Ramos (cell line): ENCODE measurements around the gene NBEA.
"Not testable (repeated sequence)": the region's sequence is repeated elsewhere in the genome, so short reads cannot be mapped to it uniquely, and the experiment has no call there.

Experiments
- in situ Hi-C: fragments of 300-500 bp; cut with MboI; formaldehyde crosslinking; loops from one replicate; pipeline ENCODE4 v1.14.3; 2022; ENCODE audit warnings: low sequenced_read_pairs; ENCODE audit not compliant: unreplicated experiment

NBEA gene

DNA sequence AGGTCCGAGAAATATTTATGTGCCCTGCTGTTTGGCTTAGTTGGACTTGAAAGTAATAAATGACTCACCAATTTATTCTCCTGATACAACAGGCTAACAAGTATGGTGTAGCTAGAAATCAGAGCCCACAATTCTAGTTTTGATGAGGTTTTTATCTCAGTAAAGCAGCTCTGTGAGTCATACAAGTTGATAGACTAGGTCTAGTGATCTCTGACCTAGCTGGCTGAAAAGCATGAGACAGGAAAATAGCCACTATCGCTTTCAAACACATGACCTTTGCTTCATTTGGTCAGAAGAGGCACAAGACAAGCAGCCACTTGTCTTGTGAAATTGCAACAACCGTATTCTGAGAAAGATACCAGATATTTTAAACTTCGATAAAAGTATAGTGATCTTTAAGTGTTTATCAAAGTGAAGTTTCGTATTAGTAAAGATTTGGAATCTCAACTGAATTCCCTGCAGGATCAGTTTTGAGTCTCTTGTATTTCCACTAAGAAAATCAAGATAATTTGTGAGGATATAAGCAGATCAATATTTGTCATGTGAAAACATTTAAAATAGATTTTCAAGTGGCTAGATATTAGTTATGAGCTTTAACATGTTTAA lies 407.7 kb downstream of the NBEA start:
- in situ Hi-C loops: no loop called here

DNA sequence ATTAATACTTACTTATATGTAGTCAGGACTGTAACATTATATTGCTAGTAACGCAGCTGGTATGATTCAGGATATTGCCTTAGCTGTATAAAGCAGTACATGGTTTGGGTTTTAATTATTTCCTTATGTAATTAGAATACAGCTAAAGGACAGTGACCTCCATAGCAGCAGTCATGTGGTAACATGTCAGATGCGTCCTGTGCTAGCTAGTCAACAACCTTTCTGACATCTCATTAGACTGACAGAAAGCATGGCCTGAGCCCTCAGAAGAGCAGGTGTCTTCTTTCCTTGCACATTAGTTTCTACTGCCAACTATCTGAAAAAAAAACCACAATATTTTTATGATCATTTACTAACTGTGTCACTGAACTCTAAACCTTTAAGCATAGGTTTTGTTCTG lies 412.2 kb downstream of the NBEA start:
- in situ Hi-C loops: no loop called here

DNA sequence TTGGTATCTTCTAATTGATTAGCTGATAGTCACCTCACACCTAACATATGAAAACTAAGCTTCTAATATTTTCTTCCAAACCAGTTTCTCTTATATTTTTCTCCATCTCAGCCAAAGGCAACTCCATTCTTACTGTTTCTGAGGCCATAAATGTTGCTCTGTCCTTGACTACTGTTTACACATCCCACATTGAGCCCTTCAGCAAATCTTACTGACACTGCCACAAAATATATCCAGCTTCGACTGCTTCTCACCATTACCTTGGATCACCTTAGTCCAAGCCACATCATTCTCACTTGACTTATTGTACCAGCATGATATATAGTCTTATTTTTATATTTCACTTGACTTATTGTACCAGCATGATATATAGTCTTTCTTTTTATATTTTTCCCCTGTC lies 412.8 kb downstream of the NBEA start:
- in situ Hi-C loops: no loop called here

DNA sequence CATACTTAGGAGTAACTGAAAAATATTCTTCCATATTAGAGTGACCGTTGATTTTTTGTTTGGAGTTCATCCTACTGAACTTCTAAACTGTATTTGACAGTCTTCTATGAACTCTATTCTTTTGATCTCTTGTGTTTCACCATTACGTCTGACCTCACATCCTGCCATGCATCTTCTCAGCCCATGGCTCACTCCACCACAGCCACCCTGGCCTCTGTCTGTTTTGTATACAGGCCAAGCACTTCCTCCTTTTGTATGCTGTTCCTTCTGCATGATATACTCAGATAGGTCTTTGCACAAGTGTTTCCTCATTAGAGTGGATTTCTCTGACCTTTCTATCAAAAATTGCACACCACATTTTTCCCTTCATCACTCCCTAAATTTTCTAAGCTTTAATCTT lies 414.5 kb downstream of the NBEA start:
- in situ Hi-C loops: no loop called here

DNA sequence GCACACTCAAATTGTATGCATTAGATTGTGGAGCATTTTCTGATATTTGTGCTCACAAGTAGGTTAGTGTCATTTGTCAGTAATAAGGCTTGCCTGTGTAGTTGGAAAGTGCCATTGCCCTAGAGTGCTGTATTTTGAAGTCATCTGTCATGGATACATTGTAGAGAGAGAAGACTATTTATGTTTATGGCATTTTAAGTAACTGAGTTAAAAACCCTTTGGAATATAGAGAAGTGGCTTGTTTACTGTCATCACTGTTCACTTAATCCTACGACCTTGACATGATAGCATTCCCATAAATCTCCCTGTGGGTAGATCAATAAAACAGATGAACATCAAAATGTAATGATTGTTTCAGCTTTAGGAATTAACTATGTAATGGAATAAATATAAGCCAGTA lies 423.8 kb downstream of the NBEA start:
- in situ Hi-C loops: no loop called here

DNA sequence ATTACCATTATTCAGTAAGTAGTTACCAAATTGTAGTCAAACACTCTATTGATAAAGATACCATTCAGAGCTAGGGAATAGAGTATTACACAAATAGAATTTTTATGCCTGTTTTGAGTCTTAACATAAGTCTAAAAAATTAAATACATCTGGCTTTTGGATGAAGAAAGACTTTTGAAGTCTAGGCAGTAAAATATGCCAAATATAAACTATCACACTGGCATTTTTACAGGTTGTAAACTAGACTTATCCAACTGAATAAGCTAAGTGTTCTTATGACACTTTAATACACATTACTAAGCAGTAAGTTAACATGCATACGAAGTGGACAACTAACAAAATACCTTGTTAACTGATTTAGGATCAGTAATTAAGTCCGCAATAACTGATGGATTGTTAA lies 425.5 kb downstream of the NBEA start:
- in situ Hi-C loops: no loop called here

DNA sequence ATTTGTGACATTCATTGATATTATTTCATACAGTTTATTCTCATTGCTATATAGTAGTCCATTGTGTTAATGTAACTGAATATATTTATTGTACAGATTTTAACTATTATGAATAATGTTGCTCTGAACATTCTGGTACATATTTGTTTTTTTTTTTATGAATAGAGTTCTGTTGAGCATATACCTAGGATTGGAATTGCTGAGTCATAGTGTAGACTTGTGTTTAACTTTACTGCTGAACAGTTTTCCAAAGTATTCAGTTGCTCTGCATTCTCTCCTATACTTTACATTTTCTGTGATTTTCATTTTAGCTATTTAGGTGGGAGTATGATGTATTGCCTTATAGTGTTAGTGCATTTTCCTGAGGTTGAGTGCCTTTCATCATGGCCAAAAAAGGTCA lies 436.9 kb downstream of the NBEA start:
- in situ Hi-C loops: no loop called here

DNA sequence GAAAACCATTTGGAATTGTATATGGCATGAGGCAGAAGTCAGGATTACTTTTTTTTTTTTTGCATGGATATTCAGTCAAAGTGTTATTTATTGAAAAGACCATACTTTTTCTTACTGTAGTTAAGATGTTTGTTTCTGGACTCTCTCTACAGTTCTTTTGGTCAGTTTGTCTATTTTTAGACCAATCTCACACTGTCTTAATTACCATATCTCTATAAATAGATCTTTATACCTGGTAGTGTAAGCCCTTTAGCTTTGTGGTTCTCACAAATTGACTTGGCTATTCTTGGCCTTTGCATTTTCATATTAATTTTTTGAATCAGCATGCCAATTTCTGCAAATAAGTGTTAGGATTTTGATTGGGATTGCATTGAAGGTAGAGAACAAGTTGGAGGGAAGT lies 437.6 kb downstream of the NBEA start:
- in situ Hi-C loops: no loop called here

DNA sequence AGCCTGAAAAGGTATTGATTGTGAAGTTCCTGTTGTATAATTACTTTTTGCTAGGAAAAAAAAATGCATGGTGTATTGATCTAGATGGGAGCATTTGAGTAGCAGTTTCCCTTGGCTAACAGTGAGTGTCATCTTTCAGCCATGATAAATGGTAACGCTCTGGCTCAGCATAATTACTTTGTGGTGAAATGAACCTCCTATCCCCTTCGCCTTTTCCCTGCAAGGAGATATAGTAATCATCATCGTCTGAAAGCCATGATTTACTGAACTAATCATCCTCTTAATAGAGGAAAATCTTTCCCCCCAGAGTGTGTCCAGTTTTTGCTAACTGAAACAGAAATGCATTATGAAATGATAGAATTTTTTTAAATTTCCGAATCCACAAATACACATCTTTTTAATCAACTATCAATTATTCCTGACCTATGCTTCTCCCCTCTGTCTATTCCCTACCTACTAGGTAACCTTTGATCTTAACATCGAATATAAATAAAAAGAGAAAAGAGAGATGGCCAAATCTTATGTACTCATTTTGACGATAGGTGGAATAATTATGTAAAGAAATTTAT lies 445.7 kb downstream of the NBEA start:
- in situ Hi-C loops: no loop called here

DNA sequence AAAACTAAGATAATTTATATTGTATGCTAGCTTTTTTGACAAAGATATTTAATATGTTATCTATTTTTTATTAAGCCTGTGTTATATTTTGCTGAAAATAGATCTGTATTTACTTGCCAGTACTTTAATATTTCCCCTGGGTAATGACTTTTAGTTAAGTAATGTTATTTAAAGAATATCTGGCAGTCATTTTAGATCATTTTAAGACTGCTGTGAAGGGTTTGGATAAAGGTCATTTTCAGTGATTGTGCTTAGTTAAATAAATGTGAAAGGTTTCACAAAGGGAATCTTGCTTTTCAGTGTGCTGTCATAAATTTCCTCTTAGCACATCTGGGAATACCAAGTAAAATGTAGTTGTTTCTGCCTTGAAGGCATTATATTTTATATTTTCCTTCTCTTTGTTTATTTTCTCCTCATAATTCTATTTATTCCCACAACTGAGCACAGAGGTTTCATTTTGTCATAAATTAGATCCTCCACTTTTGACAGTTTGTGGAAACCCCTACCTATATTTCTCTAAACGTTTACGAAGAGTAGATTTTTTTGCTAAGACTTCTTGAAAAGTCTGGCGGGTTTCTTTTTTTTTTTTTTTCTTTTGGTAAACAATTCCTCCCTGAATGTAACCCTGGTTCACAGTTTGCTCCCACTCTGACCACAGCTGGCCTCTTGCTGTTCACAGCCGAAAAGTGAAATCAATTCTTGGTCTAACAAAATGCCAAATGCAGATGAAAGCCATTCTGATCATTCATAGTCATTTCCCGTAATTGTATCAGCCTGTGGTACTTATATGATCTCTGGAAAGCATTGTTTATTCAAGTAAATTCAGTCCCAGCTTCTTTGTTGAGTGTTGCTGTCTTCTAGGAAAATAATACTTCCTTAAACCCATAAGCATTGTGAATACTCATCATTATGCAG lies 446.6 kb downstream of the NBEA start:
- in situ Hi-C loops: no loop called here

DNA sequence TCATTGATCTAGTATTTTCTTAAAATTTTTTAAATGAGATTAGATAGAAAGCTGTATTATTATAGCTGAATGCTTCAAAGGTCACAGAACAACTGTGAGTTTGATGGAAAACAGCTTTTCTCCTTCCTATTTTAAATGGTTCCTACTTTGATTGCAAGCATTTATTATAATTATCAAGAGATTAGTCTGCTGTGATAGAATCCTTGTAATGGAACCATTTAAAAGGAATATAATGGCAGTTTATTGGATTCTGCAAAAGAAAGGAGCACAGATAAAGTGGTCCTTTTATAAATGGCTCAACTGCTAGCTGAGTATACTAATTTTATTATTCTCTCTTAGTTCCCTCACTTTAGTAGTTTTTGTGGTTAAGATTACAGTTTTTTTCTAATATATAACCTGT lies 447.5 kb downstream of the NBEA start:
- in situ Hi-C loops: no loop called here

DNA sequence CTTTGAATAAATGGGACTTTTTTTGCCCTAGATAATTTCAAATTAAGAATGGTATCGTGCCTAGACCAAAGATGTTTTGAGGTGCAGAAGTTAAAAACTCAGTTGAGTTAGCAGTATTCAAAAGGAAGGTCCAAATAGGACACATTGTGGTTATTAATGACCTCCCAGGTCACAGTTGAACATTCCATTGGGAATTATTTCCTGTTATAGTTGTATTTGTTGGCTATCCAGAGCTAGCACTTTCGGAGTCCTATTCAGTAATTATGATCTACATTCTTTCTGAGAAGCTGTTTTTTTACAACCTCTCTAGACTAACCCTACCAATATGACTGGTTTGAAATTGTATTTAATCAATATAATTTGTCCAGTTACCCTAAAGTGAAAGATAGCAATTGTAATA lies 450.7 kb downstream of the NBEA start:
- in situ Hi-C loops: no loop called here

DNA sequence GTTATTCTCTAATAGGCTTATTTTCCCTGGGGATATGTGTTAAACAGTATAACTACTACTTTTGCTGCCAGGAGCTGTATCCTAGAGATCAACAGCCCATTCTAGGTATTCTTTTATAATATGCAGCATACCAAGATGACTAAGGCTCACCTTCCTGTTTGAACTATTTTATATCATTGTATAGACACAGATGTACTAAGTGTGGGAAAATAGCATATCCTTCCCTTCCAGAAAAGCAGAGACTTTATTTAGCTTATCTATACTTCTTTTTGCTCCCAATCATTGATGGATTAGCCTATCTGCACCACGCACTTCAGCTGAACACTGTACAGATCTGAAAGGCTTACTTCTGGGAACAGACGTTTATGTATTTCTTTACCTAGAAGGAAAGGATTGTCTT lies 451.8 kb downstream of the NBEA start:
- in situ Hi-C loops: no loop called here

DNA sequence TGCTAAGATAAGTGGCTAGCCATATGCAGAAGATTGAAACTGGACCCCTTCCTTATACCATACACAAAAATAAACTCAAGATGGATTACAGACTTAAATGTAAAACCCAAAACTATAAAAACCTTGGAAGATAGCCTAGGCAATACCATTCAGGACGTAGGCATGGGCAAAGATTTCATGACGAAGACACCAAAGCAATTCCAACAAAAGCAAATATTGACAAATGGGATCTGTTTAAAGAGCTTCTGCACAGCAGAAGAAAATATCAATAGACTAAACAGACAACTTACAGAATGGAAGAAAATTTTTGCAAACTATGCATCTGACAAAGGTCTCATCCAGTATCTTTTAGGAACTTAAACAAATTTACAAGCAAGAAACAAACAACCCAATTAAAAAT lies 466.2 kb downstream of the NBEA start:
- in situ Hi-C loops: not testable (repeated sequence)

DNA sequence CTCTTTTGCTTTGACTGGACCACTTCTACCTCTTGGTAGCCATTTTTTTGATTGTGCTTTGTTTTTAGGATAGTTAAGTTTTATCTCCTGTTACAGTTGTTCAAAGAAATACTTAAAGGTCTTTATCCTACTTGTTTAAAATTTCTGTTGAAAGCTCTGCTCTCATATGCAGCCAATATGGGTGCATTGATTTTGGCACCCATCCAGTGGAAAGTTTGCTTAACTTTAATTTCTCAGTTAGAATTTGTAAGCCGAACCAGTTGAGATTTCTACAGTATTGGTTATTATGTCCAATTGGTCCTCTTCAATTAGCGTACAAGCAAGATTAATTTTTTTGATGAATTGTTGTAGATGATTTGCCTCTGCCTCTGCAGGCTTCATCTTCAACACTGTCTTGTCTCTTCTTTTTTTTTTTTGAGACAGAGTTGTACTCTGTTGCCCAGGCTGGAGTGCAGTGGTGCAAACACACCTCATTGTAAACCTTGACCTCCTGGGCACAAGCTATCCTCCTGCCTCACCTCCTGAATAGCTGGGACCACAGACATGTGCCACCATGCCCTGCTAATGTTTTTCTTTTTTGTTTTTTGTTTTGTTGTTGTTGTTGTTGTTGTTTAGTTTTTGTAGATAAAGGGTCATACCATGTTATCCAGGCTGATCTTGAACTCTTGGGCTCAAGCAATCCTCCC lies 469.1 kb downstream of the NBEA start:
- in situ Hi-C loops: no loop called here

DNA sequence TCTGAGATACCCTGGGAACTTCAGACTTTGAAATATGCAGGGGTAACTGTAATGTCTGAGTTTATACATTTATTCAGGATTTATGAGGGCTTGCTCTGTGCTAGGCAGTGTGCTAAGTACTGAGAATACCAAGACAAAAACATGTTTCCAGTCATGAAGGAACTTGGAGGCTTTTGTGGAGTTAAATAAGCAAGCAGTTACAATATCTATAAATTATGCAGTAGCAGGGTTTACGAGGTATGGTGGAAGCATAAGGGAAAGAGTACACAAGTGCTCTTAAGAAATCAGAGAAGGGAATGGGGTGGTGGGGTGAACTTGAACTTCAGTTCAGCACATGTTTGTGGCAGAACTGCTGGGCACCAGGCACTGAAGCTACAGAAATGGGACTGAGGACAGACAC lies 506.4 kb downstream of the NBEA start:
- in situ Hi-C loops: no loop called here

DNA sequence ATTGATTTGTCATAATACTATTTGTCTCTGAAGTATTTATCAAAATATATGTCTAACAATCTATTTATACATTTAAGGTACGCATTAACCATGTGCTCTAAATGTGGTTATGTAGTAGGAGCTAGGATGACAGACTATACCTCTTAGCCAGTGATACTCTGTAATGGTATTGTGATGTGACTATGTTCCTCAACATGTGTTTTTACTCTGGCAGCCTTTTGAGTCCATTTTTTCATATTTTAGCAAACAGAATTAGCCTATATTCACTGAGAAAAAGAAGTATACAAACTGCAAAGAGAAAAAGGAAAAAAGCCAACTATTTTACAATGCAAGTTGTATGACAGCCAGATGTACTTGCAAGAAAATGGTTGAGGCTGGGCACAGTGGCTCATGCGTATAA lies 507.8 kb downstream of the NBEA start:
- in situ Hi-C loops: no loop called here

DNA sequence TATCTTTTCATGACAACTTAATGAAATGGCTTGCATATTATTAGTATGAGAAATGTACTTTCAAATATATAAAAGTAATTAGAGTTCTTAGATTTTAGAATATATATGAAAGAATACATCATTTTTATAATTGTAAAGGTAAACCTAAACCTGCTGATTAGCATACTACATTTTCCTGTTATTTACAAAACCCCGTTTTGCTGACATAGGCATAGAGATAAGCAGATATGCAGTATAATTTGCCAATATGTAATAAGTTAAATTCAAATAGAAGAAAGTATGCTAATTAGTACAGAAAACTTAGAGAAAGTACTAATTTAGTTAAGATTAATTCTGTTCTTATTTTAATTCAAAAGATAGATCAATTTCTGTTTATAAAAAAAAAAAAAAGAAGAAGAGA lies 513.0 kb downstream of the NBEA start:
- in situ Hi-C loops: no loop called here

DNA sequence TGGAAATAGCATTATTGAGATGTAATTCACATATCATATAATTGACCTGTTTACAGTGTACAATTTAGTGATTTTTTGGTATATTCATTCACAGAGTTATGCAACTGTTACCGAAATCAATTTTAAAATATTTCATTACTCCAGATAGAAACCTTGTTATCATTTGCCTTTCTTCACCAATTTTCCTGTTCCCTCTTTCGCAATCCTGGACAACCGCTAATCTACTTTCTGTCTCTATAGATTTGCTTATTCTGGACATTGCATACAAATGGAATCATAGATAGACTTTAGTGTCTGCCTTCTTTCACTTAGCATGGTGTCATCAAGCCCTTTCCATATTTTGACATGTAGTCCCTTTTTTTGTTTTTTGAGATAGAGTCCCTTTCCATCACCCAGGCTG lies 515.2 kb downstream of the NBEA start:
- in situ Hi-C loops: no loop called here

DNA sequence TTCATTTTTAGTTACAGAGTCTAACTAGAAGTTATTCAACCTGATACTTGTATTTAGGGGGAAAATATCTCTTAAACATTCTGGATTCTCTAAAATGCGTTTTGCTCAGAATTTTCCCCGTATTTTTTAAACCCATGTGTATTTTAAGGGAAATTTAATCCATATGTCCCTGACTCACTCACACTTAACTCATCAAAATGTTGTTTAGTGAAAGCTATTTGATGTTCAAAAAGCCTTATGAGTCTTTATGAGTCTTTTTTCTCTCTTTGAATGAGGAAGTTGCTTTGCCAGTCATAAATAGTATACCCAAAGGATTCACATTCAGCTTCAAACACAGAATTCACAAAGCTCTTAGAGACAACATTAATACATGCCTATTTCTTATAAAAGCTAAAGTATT lies 518.0 kb downstream of the NBEA start:
- in situ Hi-C loops: no loop called here

DNA sequence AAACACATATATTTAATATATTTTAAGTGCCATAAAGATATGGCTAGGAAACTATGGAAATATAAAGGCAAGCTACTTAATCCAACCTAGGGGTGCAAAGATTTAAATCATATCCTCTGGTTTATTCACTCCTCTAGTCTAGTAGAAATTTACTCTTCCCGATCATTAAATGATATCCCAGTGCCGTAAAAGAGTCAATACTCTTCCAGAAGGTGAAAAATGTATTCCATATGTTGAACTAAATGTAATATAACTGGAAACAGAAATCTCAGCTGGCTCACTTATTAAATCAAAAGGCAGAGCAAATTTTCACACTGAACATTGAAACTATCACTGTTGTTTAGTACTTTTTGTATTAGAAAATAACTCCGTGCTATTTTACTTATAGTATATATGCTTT lies 523.3 kb downstream of the NBEA start:
- in situ Hi-C loops: no loop called here
